Testis (tissue), 3 donors: ENCODE data around the gene TNRC18. TPM values are rescaled to one million over a fixed set of nuclear protein-coding genes. Genes with fewer than 3 reads are reported as not detected.

Experiments
- DNase-seq: peaks from one replicate; pipeline ENCODE4 v3.0.0-alpha.2; 2019
- H3K27ac ChIP-seq, 2 donors: fragments of 200-600 bp; sonication (generic); one replicate each; pipeline ENCODE4 v1.5.1; 2019
- H3K27me3 ChIP-seq: fragments of 200-600 bp; sonication (generic); one replicate; pipeline ENCODE4 v1.5.1; 2019
- H3K36me3 ChIP-seq: fragments of 200-600 bp; sonication (generic); one replicate; pipeline ENCODE4 v1.5.1; 2017; ENCODE audit warnings: low read depth; ENCODE audit errors: missing control alignments
- H3K4me1 ChIP-seq: fragments of 200-600 bp; sonication (generic); one replicate; pipeline ENCODE4 v1.5.1; 2019
- H3K4me3 ChIP-seq, 2 donors: fragments of 200-600 bp; sonication (generic); one replicate each; pipeline ENCODE4 v1.5.1; 2017 to 2019
- H3K9me3 ChIP-seq: fragments of 200-600 bp; sonication (generic); one replicate; pipeline ENCODE4 v1.5.1; 2017
- POLR2A ChIP-seq: fragments of 450-650 bp; IDR thresholded peaks from one replicate; pipeline ENCODE4 v1.6.1; 2017; ENCODE audit warnings: antibody characterized with exemption, mild to moderate bottlenecking, moderate library complexity
- WGBS, 2 donors: methylation state at CpG; one replicate each; pipeline ENCODE4 v1.1.5; 2018; 5-methylcytosine and 5-hydroxymethylcytosine counted together
- intact Hi-C: fragments of 100-400 bp; cut with DNase I; formaldehyde crosslinking; loops from one replicate; pipeline ENCODE4 v1.15.1; 2023; ENCODE audit warnings: low total_unique reads
- polyA plus RNA-seq: library from polyadenylated mRNA; stranded (reverse); fragments of 350-450 nt; fragmentation: Illumina TruSeq; extraction: RNeasy Lipid Tissue Mini Kit (QIAGEN cat#74804); gene quantifications from one replicate; pipeline ENCODE4 v1.2.3, GENCODE V29; 2014; ENCODE audit warnings: low read depth, low replicate concordance; ENCODE audit not compliant: insufficient read depth
- total RNA-seq, 2 donors: library from RNA; depleted of rRNA; stranded (reverse); fragments of >200 nt; gene quantifications; one replicate each; pipeline ENCODE4 v1.2.3, GENCODE V29; 2016
- TF ChIP-seq, protein P1 (sequence below), 3 experiments: fragments of 450-650 bp in 2 of 3; fragments of 200-600 bp in 1 of 3; sonication (generic) in 1 of 3; IDR thresholded peaks; one replicate each; pipeline ENCODE4 v1.5.1; 2016 to 2019; ENCODE audit warnings: antibody characterized with exemption in 3 of 3, mild to moderate bottlenecking in 2 of 3, moderate library complexity in 1 of 3

TNRC18 gene
- total and polyA plus RNA-seq, 3 donors from 2014 or later, result 56.2 to 128 (median 117) TPM

DNA sequence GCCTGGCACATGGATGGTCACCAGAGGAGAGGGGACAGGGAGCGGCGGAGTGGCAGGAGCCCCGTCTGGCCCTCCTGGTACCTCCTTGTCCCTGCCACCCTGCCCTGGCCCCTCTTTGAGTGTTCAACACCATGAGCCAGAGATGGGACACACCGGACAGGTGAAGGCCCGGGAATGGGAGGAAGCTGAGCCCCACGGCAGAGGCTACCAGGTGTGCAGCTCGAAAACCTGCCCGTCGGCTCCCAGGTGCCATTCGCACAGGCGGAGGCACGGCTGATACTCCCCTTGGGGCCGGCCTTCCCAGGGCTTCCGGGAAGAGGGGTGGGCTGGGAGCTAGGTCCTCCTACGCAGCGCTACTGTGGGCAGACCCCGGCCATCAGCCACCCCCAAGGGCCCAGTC is 44.1 kb downstream of the TNRC18 start:
- peaks cover 22% of the 10 kb centered on the region for H3K4me1 ChIP-seq
- H3K27ac ChIP-seq, result no peak overlapping the region
- 82 to 92% methylated on average over 3 to 17 of the region's 17 CpGs for WGBS, 2 donors
- H3K9me3 ChIP-seq, result no peaks in the 10 kb centered on the region
- TF ChIP-seq, protein P1, sequence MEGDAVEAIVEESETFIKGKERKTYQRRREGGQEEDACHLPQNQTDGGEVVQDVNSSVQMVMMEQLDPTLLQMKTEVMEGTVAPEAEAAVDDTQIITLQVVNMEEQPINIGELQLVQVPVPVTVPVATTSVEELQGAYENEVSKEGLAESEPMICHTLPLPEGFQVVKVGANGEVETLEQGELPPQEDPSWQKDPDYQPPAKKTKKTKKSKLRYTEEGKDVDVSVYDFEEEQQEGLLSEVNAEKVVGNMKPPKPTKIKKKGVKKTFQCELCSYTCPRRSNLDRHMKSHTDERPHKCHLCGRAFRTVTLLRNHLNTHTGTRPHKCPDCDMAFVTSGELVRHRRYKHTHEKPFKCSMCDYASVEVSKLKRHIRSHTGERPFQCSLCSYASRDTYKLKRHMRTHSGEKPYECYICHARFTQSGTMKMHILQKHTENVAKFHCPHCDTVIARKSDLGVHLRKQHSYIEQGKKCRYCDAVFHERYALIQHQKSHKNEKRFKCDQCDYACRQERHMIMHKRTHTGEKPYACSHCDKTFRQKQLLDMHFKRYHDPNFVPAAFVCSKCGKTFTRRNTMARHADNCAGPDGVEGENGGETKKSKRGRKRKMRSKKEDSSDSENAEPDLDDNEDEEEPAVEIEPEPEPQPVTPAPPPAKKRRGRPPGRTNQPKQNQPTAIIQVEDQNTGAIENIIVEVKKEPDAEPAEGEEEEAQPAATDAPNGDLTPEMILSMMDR (IDR thresholded peaks at IDR 0.05), result no peak
- TF ChIP-seq POLR2A, result no peak
- no peak for DNase-seq
- no peaks in the 10 kb centered on the region for H3K27me3 ChIP-seq
- H3K36me3 ChIP-seq, result no peaks in the 10 kb centered on the region
- intact Hi-C loops, result no loop called here
- no peak overlapping the region for H3K4me3 ChIP-seq

DNA sequence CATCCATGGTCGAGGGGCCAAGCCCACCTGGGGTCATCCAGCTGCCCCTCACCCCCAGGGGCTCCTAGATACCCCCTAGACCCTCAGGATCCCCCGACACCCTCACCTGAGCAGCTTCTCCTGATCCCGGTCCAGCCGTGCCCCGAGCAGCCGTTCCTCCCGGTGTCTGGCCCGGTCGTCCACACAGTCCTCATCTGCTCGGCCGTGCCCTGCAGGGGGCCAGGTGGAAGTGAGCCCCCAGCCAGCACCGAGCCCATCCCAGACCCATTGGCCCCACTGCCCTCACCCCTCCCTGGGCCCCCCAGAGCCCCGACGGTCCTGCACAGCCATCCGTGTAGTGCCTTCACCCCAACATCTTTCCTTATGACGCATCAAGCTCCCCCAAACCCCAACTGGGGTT is 45.8 kb downstream of the TNRC18 start:
- intact Hi-C loops, result no loop called here
- 85 to 90% methylated on average over 12 to 16 of the region's 16 CpGs for WGBS, 2 donors
- no peak overlapping the region for H3K27ac ChIP-seq
- no peaks in the 10 kb centered on the region for H3K36me3 ChIP-seq
- no peak for DNase-seq
- peaks cover 9% of the 10 kb centered on the region for H3K4me1 ChIP-seq
- H3K4me3 ChIP-seq, result no peak overlapping the region
- H3K27me3 ChIP-seq, result no peaks in the 10 kb centered on the region
- TF ChIP-seq, protein P1 (IDR thresholded peaks at IDR 0.05), result no peak
- no peak for TF ChIP-seq POLR2A
- H3K9me3 ChIP-seq, result no peaks in the 10 kb centered on the region

DNA sequence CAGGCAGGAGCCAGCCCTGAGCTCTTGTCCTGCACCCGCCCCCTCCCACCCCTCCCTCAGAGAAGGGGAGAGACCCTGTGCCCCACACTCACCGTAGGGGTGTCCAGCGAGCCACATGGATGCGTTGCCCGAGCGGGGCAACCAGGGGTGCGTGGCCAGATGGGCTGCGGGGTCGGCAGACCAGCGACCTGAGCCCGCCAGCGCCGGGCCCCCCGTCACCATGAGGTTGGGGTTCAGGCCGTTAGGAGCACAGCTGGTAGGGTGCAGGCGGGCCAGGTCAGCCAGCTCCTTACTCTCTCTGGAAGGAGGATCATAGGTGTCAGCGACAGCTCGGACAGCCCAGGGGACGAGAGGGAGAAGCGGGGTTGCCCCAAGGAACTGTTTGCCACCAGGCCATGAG is 46.4 kb downstream of the TNRC18 start:
- no peak for TF ChIP-seq POLR2A
- TF ChIP-seq, protein P1 (IDR thresholded peaks at IDR 0.05), result no peak
- Histone ChIP-seq H3K4me1 (peaks cover 4% of the 10 kb centered on the region), H3K27me3 (no peaks in the 10 kb centered on the region), H3K27ac (no peak overlapping the region), H3K9me3 (no peaks in the 10 kb centered on the region), H3K36me3 (no peaks in the 10 kb centered on the region), H3K4me3 (no peak overlapping the region)
- WGBS, 2 donors, result 90 to 99% methylated on average over 14 to 20 of the region's 20 CpGs
- intact Hi-C loops, result no loop called here
- no peak for DNase-seq

DNA sequence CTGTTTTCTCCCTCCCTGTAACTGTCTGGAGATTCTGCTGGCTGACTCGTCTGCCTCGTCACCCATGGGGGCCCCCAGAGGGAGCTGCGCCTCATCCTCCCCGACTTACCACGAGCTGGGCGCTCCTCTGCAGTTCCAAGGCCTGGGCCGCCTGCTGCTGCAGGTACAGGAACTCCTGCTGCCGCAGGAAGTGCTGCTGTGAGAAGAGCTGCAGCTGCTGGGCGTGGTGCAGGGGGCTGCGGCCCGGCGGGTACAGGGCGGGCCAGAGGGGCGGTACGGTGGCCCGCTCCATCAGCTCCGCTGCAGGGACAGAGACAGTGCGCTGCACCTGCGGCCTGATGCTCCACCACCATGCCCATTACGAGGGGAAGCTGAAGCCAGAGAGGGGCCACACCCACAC is 47.7 kb downstream of the TNRC18 start:
- no peaks in the 10 kb centered on the region for H3K4me1 ChIP-seq
- no peaks in the 10 kb centered on the region for H3K9me3 ChIP-seq
- no peak for DNase-seq
- intact Hi-C loops, result no loop called here
- no peaks in the 10 kb centered on the region for H3K27me3 ChIP-seq
- no peak overlapping the region for H3K27ac ChIP-seq
- no peak for TF ChIP-seq POLR2A
- TF ChIP-seq, protein P1 (IDR thresholded peaks at IDR 0.05), result no peak
- H3K36me3 ChIP-seq, result no peaks in the 10 kb centered on the region
- no peak overlapping the region for H3K4me3 ChIP-seq
- 87 to 88% methylated on average over 6 to 10 of the region's 20 CpGs for WGBS, 2 donors

DNA sequence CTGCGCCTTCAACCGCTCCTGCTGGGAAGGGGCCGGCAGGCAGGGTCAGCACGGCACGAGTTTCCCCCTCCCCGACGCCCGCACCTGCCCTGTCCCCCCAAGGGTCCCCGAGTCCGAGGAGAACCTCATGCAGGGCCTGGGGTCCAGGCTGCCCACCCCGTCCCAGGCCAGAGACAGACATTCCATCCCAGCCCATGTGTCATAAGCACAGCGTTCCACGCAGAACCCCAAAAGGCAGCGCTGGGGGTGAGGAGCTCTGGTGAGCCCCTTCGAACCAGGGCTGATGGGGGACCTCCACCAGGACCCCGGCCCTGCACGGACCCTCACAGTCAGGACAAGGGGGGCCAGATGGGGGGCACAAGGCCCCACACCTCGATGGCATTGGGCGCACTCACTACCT is 49.2 kb downstream of the TNRC18 start:
- DNase-seq, result no peak
- WGBS, 2 donors, result 80 to 89% methylated on average over 1 to 19 of the region's 19 CpGs
- no peak overlapping the region for H3K4me3 ChIP-seq
- H3K27ac ChIP-seq, result no peak overlapping the region
- no peaks in the 10 kb centered on the region for H3K9me3 ChIP-seq
- no peaks in the 10 kb centered on the region for H3K36me3 ChIP-seq
- H3K27me3 ChIP-seq, result no peaks in the 10 kb centered on the region
- no peaks in the 10 kb centered on the region for H3K4me1 ChIP-seq
- intact Hi-C loops, result no loop called here
- no peak for TF ChIP-seq POLR2A
- TF ChIP-seq, protein P1 (IDR thresholded peaks at IDR 0.05), result no peak
